GM21528 (cell line): ENCODE measurements around the gene RNF157.
A peak's percentile ranks its signal among the peaks of the same experiment; 100 is the strongest.
"Not testable (repeated sequence)": the region's sequence is repeated elsewhere in the genome, so short reads cannot be mapped to it uniquely, and the experiment has no call there.

Experiments
- ATAC-seq: cut with Tn5 transposase; IDR thresholded peaks from one replicate; pipeline ENCODE4 v1.9.1; 2021; ENCODE audit warnings: mild to moderate bottlenecking, moderate library complexity; ENCODE audit not compliant: unreplicated experiment, low FRiP score

RNF157 gene

GRCh38 chr17:76255801-76256429, 15.6 kb upstream of the RNF157 start:
- no peak for ATAC-seq

GRCh38 chr17:76254275-76254674, 14.0 kb upstream of the RNF157 start:
- no peak for ATAC-seq

- no peak for ATAC-seq
Measured at GRCh38 chr17:76253841-76254240, 13.5 kb upstream of the RNF157 start.

- ATAC-seq, result not testable (repeated sequence)
Measured at GRCh38 chr17:76252967-76253766, 12.9 kb upstream of the RNF157 start.

GRCh38 chr17:76252040-76252954, 12.0 kb upstream of the RNF157 start:
- ATAC-seq, result no peak

DNA sequence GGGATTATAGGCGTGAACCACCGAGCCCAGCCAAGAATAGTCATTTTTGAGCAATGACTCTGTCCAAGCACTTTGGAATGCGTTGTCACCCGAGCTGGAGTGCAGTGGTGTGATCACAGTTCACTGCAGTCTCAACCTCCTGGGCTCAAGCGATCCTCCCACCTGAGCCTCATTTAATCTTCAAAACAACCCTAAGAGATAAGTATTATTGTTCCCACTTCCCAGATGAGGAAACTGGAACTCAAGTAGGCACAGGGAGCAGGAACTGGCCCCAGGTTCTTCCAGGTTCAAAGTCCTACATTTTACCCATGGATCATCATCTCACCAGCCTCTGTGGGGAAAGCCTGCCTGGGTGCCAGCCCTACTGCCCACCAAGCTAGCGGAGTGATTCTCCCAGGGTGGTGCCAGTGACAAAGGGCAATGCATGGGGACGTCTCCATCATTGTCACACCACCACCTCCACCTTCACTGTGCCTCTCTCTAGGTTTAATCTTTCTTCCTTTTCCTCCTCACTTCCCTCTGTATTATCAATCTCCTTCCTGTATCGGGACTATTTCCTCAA, 11.3 kb upstream of the RNF157 start:
- ATAC-seq, result no peak

- no peak for ATAC-seq
Measured at GRCh38 chr17:76250141-76250540, 9.8 kb upstream of the RNF157 start.

- ATAC-seq, result no peak
Measured at GRCh38 chr17:76248013-76248782, 7.9 kb upstream of the RNF157 start.

DNA sequence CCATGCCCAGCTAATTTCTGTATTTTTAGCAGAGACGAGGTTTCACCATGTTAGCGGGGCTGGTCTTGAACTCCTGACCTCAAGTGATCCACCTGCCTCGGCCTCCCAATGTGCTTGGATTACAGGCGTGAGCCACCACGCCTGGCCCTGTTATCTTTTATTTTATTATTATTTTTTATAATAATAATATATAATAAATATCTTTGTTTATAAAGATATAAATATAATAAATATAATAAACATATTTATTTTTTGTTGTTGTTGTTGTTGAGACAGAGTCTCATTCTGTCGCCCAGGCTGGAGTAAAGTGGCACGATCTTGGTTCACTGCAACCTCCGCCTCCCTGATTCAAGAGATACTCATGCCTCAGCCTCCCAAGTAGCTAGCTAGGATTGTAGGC, 7.0 kb upstream of the RNF157 start:
- no peak for ATAC-seq

- ATAC-seq, result peak; percentile 91
Measured at GRCh38 chr17:76246080-76247066, 6.1 kb upstream of the RNF157 start.

GRCh38 chr17:76244721-76245120, 4.4 kb upstream of the RNF157 start:
- ATAC-seq, result not testable (repeated sequence)

- no peak for ATAC-seq
Measured at GRCh38 chr17:76243826-76244679, 3.8 kb upstream of the RNF157 start.

GRCh38 chr17:76241691-76242255, 1.5 kb upstream of the RNF157 start:
- no peak for ATAC-seq

GRCh38 chr17:76241204-76241538, 878 bp upstream of the RNF157 start:
- ATAC-seq, result no peak

GRCh38 chr17:76239538-76240274, 587 bp downstream of the RNF157 start:
- ATAC-seq, result peak; percentile 12

- no peak for ATAC-seq
Measured at GRCh38 chr17:76238847-76239537, 1.3 kb downstream of the RNF157 start.
